HepG2 (cell line): ENCODE results near the gene USP24. TPM values are rescaled to one million over a fixed set of nuclear protein-coding genes. Genes with fewer than 3 reads are reported as not detected.

ENCODE experiments used
- ATAC-seq: fragments of 200-7000 bp; cut with Tn5 transposase; 3 replicates; pipeline ENCODE4 v1.9.1; 2020; ENCODE audit warnings: mild to moderate bottlenecking, moderate library complexity
- BruUV-seq: library from RNA; stranded (reverse); fragments of 400-500 nt; replicated peaks from 2 replicates; lab custom pipeline; 2021; lab: Mats Ljungman, UMichigan
- CTCF ChIA-PET: fragments of 300-600 bp; formaldehyde crosslinking; extraction: SDS; loops from one replicate; lab custom pipeline; 2021; ENCODE audit warnings: low total read pairs, inconsistent platforms, low intra/inter-chr PET ratio; lab: Yijun Ruan, JAX
- POLR2A ChIA-PET: fragments of 350-600 bp; sonication (Branson Sonifier 250); formaldehyde crosslinking; loops from one replicate; lab custom pipeline; 2020; ENCODE audit warnings: antibody characterized with exemption, inconsistent platforms; lab: Yijun Ruan, JAX
- DNase-seq: peaks from one replicate; pipeline ENCODE4 v3.0.0-alpha.2; 2015; ENCODE audit warnings: low spot score
- FAIRE-seq: peaks from 3 replicates; lab custom pipeline; 2011; peaks lifted over from hg19 to GRCh38; lab: Jason Lieb, UNC
- H2AFZ ChIP-seq: one replicate; pipeline ENCODE4 v1.6.1; 2011; ENCODE audit warnings: low read length, inconsistent platforms
- H3K27ac ChIP-seq: fragments of 300-600 bp; 3 replicates; pipeline ENCODE4 v1.8.0; 2011; ENCODE audit warnings: mixed run types, mild to moderate bottlenecking, mixed read lengths, low read length, inconsistent platforms; ENCODE audit not compliant: insufficient read depth; ENCODE audit errors: extremely low read length
- H3K27me3 ChIP-seq, 2 experiments: fragments of 200-600 bp in 1 of 2; 2 replicates in 1 of 2; 3 replicates in 1 of 2; pipeline versions ENCODE4 v1.6.0 to v1.8.0; 2011; ENCODE audit warnings: low read length in 2 of 2, mild to moderate bottlenecking in 2 of 2, moderate library complexity in 2 of 2, inconsistent platforms in 1 of 2; ENCODE audit not compliant: insufficient read depth in 2 of 2, control insufficient read depth in 1 of 2
- H3K36me3 ChIP-seq, 2 experiments: fragments of 200-600 bp in 1 of 2; replicated peaks in 1 of 2; 2 replicates in 1 of 2; 3 replicates in 1 of 2; pipeline versions ENCODE4 v1.5.1 to v1.8.0; 2011; ENCODE audit warnings: low read length in 2 of 2, inconsistent platforms in 1 of 2; ENCODE audit not compliant: insufficient read depth in 2 of 2, control insufficient read depth in 1 of 2
- H3K4me1 ChIP-seq: 2 replicates; pipeline ENCODE4 v1.5.1; 2012; ENCODE audit warnings: low read length, inconsistent platforms; ENCODE audit not compliant: insufficient read depth
- H3K4me2 ChIP-seq: 2 replicates; pipeline ENCODE4 v1.6.0; 2011; ENCODE audit warnings: low read depth, low read length, inconsistent platforms
- H3K4me3 ChIP-seq, 3 experiments: fragments of 200-600 bp in 1 of 3; sonication (generic), shearing (Covaris generic) in 1 of 3; replicated peaks in 1 of 3; 2 replicates each; pipeline ENCODE4 v1.5.1; 2011 to 2016; ENCODE audit warnings: low read length in 3 of 3, inconsistent platforms in 2 of 3, low read depth in 2 of 3, mild to moderate bottlenecking in 2 of 3, control low read depth in 1 of 3, mixed read lengths in 1 of 3; ENCODE audit not compliant: insufficient read depth in 1 of 3
- H3K79me2 ChIP-seq: one replicate; pipeline ENCODE4 v1.6.1; 2011; ENCODE audit warnings: low read length, inconsistent platforms; ENCODE audit not compliant: insufficient read depth
- H3K9ac ChIP-seq: 2 replicates; pipeline ENCODE4 v1.6.0; 2011; ENCODE audit warnings: mild to moderate bottlenecking, low read depth, low read length, inconsistent platforms; ENCODE audit not compliant: insufficient read depth
- H3K9me3 ChIP-seq: 2 replicates; pipeline ENCODE4 v1.5.1; 2012; ENCODE audit warnings: mild to moderate bottlenecking, low read length
- H4K20me1 ChIP-seq: 2 replicates; pipeline ENCODE4 v1.6.0; 2011; ENCODE audit warnings: inconsistent platforms, mild to moderate bottlenecking, low read length, moderate library complexity; ENCODE audit not compliant: insufficient read depth
- ARID2 ChIP-seq: sonication (generic); formaldehyde crosslinking; IDR thresholded peaks from 2 replicates; pipeline ENCODE4 v1.8.1; 2022; ENCODE audit warnings: mild to moderate bottlenecking, missing genetic modification reagents, borderline replicate concordance
- ASH2L ChIP-seq: fragments of 300-600, 200-600 bp; sonication (generic); IDR thresholded peaks from 2 replicates; pipeline ENCODE4 v1.7.0; 2017; ENCODE audit warnings: low read depth, mild to moderate bottlenecking, moderate library complexity, mixed read lengths, low read length; ENCODE audit not compliant: insufficient read length
- ATF3 ChIP-seq: sonication (generic); formaldehyde crosslinking; IDR thresholded peaks from 2 replicates; pipeline ENCODE4 v1.4.0; 2020; ENCODE audit warnings: missing genetic modification reagents
- ATF7-NPFF ChIP-seq: sonication (generic); formaldehyde crosslinking; IDR thresholded peaks from 2 replicates; pipeline ENCODE4 v1.8.1; 2023; ENCODE audit warnings: mild to moderate bottlenecking, low read depth, missing genetic modification reagents, moderate library complexity
- ELF3 ChIP-seq: IDR thresholded peaks from 2 replicates; pipeline ENCODE4 v1.6.1; 2016; ENCODE audit warnings: missing genetic modification reagents, missing compliant biosample characterization
- ELF4 ChIP-seq: sonication (generic); formaldehyde crosslinking; IDR thresholded peaks from 2 replicates; pipeline ENCODE4 v1.5.0; 2020; ENCODE audit warnings: missing genetic modification reagents, mild to moderate bottlenecking, moderate library complexity, borderline replicate concordance
- FOXA3 ChIP-seq: IDR thresholded peaks from 2 replicates; pipeline ENCODE4 v1.6.1; 2016; ENCODE audit warnings: missing genetic modification reagents, missing compliant biosample characterization
- IKZF5 ChIP-seq: IDR thresholded peaks from 2 replicates; pipeline ENCODE4 v1.6.1; 2018; ENCODE audit warnings: missing genetic modification reagents, mild to moderate bottlenecking, missing compliant biosample characterization
- LBX2 ChIP-seq: sonication (generic); formaldehyde crosslinking; IDR thresholded peaks from 2 replicates; pipeline ENCODE4 v1.5.0; 2020; ENCODE audit warnings: missing genetic modification reagents, mild to moderate bottlenecking, borderline replicate concordance
- LCORL ChIP-seq, 2 experiments: fragments of 450-650 bp in 1 of 2; sonication (generic) in 1 of 2; formaldehyde crosslinking in 1 of 2; IDR thresholded peaks; 2 replicates each; pipeline versions ENCODE4 v1.5.0 to v1.6.1; 2017 to 2020; ENCODE audit warnings: antibody characterized with exemption in 1 of 2, missing genetic modification reagents in 1 of 2
- MED1 ChIP-seq: sonication (generic); formaldehyde crosslinking; IDR thresholded peaks from 2 replicates; pipeline ENCODE4 v1.4.0; 2020; ENCODE audit warnings: missing genetic modification reagents
- MEIS2 ChIP-seq: sonication (generic); formaldehyde crosslinking; IDR thresholded peaks from 2 replicates; pipeline ENCODE4 v1.9.0; 2021; ENCODE audit warnings: mild to moderate bottlenecking, missing genetic modification reagents
- NPAS2 ChIP-seq: sonication (generic); formaldehyde crosslinking; IDR thresholded peaks from 2 replicates; pipeline ENCODE4 v1.8.0; 2022; ENCODE audit warnings: mild to moderate bottlenecking, missing genetic modification reagents, borderline replicate concordance
- RBM22 ChIP-seq: fragments of 200-400 bp; formaldehyde crosslinking; optimal IDR thresholded peaks from 2 replicates; pipeline ENCODE3; 2017; ENCODE audit warnings: mild to moderate bottlenecking, low read length, moderate library complexity
- SPEN ChIP-seq: sonication (generic); formaldehyde crosslinking; IDR thresholded peaks from 2 replicates; pipeline ENCODE4 v1.5.1; 2020; ENCODE audit warnings: low read depth, mild to moderate bottlenecking, missing genetic modification reagents
- ZNF337 ChIP-seq: sonication (generic); formaldehyde crosslinking; IDR thresholded peaks from 2 replicates; pipeline ENCODE4 v1.5.1; 2020; ENCODE audit warnings: missing genetic modification reagents, low read depth, mild to moderate bottlenecking, borderline replicate concordance
- ZNF557 ChIP-seq: sonication (generic); formaldehyde crosslinking; IDR thresholded peaks from 2 replicates; pipeline ENCODE4 v1.4.0; 2020; ENCODE audit warnings: missing genetic modification reagents
- ZNF724P ChIP-seq: sonication (generic); formaldehyde crosslinking; IDR thresholded peaks from 2 replicates; pipeline ENCODE4 v1.8.0; 2022; ENCODE audit warnings: missing genetic modification reagents, borderline replicate concordance
- WGBS: methylation state at CpG from one replicate; pipeline ENCODE4 v1.1.6; 2017; ENCODE audit warnings: low lambda C conversion rate; 5-methylcytosine and 5-hydroxymethylcytosine counted together
- in situ Hi-C: cut with HindIII; loops from 2 replicates; pipeline ENCODE4 v1.10.0; 2017; ENCODE audit warnings: low pct_unique_long_range_greater_than_20kb; ENCODE audit not compliant: extremely low pct_ligation_motif_present
- intact Hi-C: fragments of 100-400 bp; cut with micrococcal nuclease; formaldehyde crosslinking; loops from one replicate; pipeline ENCODE4 v1.10.0; 2022; ENCODE audit not compliant: unreplicated experiment
- polyA plus RNA-seq, 8 experiments: library from polyadenylated mRNA; depleted of rRNA in 3 of 8; stranded (reverse) in 7 of 8; unstranded in 1 of 8; fragments of >200 nt; fragmentation: Illumina TruSeq in 4 of 8; extraction: Trizol in 4 of 8; gene quantifications; 2 replicates each; pipeline versions ENCODE4 v1.2.1 to v1.2.3, GENCODE V29; 2011 to 2016; ENCODE audit warnings: low read depth in 4 of 8, missing spikeins in 1 of 8, mixed read lengths in 1 of 8; ENCODE audit not compliant: insufficient read depth in 1 of 8
- total RNA-seq, 5 experiments: library from RNA; depleted of rRNA; stranded (reverse); fragments of >200 nt; fragmentation: Illumina TruSeq; extraction: Trizol; gene quantifications; 2 replicates each; pipeline ENCODE4 v1.2.3, GENCODE V29; 2016; ENCODE audit warnings: low read depth in 1 of 5

USP24 gene
- total and polyA plus RNA-seq, 2 of the 13 experiments (the other 11 are each of a cell fraction or from before 2014, with no cell fraction given): 18.8 to 47.6 TPM

GRCh38 chr1:55051169-55051568 is 164.0 kb downstream of the USP24 start:
- TF ChIP-seq ASH2L (no peak), MED1 (no peak), NPAS2 (CRISPR knock-in tag) (no peak), FOXA3 (CRISPR knock-in tag) (no peak), MEIS2 (no peak), ZNF557 (no peak), SPEN (no peak), RBM22 (peak; percentile 22)
- CTCF ChIA-PET: no interaction called here
- no peak overlapping the region for H3K9ac ChIP-seq

GRCh38 chr1:55050283-55050682 is 164.9 kb downstream of the USP24 start:
- peaks cover 22% of the 10 kb centered on the region for H4K20me1 ChIP-seq
- no peak overlapping the region for H3K4me2 ChIP-seq
- no peaks in the 10 kb centered on the region for H3K9me3 ChIP-seq
- POLR2A ChIA-PET: interaction anchor here (1.6 kb wide), 1 partner anchor 9 kb away, joined by 5 read pairs; no protein-coding TSS in a partner anchor
- H3K27me3 ChIP-seq: no peaks in the 10 kb centered on the region
- H3K27ac ChIP-seq: no peak overlapping the region
- intact Hi-C loops (no loop called here), in situ Hi-C loops (no loop called here)
- no peak for FAIRE-seq
- H2AFZ ChIP-seq: no peak overlapping the region
- H3K79me2 ChIP-seq: peaks cover 22% of the 10 kb centered on the region
- no TSS peak for BruUV-seq
- CTCF ChIA-PET: no interaction called here
- H3K4me3 ChIP-seq: no peak overlapping the region
- ATAC-seq: no peak
- H3K9ac ChIP-seq: no peak overlapping the region
- H3K4me1 ChIP-seq: peaks cover 32% of the 10 kb centered on the region
- peaks cover 14 to 60% of the 10 kb centered on the region in 2 experiments for H3K36me3 ChIP-seq
- DNase-seq: no peak
- 89% methylated on average over 7 of the region's 9 CpGs for WGBS
- TF ChIP-seq ZNF724P (CRISPR knock-in tag) (no peak), LBX2 (CRISPR knock-in tag) (no peak), ELF3 (CRISPR knock-in tag) (no peak), LCORL (IDR thresholded peaks at IDR 0.05) (no peak), LCORL (CRISPR knock-in tag; IDR thresholded peaks at IDR 0.05) (no peak), IKZF5 (CRISPR knock-in tag) (no peak), ELF4 (CRISPR knock-in tag) (no peak), ZNF337 (no peak), ARID2 (no peak), ATF3 (CRISPR knock-in tag) (no peak), ATF7-NPFF (CRISPR knock-in tag) (no peak)

More at GRCh38 chr1:55051169-55051568, 164.0 kb downstream of the USP24 start:
- no peak for DNase-seq
- H3K4me3 ChIP-seq: no peak overlapping the region
- no peak overlapping the region for H3K4me2 ChIP-seq
- in situ Hi-C loops: no loop called here
- intact Hi-C loops: no loop called here
- peaks cover 16% of the 10 kb centered on the region for H3K79me2 ChIP-seq
- H3K4me1 ChIP-seq: peaks cover 32% of the 10 kb centered on the region
- H3K9me3 ChIP-seq: no peaks in the 10 kb centered on the region
- no peak for FAIRE-seq
- POLR2A ChIA-PET: interaction anchor here (0.5 kb wide), 1 partner anchor 164 kb away, joined by 3 read pairs; the partner anchor contains the start of gene DHCR24
- H4K20me1 ChIP-seq: peaks cover 16% of the 10 kb centered on the region; the same call in 1 of the 2 replicates
- no peak overlapping the region for H2AFZ ChIP-seq
- H3K27ac ChIP-seq: no peak overlapping the region
- WGBS: 93% methylated on average over 2 of the region's 5 CpGs
- peaks cover 12 to 54% of the 10 kb centered on the region in 2 experiments for H3K36me3 ChIP-seq
- BruUV-seq: no TSS peak
- ATAC-seq: no peak
- H3K27me3 ChIP-seq: no peaks in the 10 kb centered on the region
